A673 (cell line): ENCODE measurements around the gene EFNA2. TPM values are rescaled to one million over a fixed set of nuclear protein-coding genes. Genes with fewer than 3 reads are reported as not detected.

Experiments used
- BruUV-seq: library from RNA; stranded (reverse); fragments of 400-500 nt; replicated peaks from 2 replicates; lab custom pipeline; 2021; lab: Mats Ljungman, UMichigan
- CTCF ChIA-PET: fragments of 300-600 bp; sonication (Branson Sonifier 250); formaldehyde crosslinking; loops from one replicate; lab custom pipeline; 2022; ENCODE audit warnings: antibody characterized with exemption; lab: Charles Lee
- POLR2A ChIA-PET: fragments of 300-600 bp; sonication (Branson Sonifier 250); formaldehyde crosslinking; loops from one replicate; lab custom pipeline; 2022; ENCODE audit warnings: antibody characterized with exemption; ENCODE audit not compliant: low non-redundant PET; lab: Charles Lee
- DNase-seq: peaks from one replicate; pipeline ENCODE4 v3.0.0-alpha.2; 2015; ENCODE audit warnings: low spot score
- H3K27ac ChIP-seq: fragments of 200-600 bp; sonication (generic); 2 replicates; pipeline ENCODE4 v1.5.1; 2016; ENCODE audit warnings: mixed run types, low read depth, mild to moderate bottlenecking, mixed read lengths, antibody characterized with exemption, low read length; ENCODE audit not compliant: poor library complexity, severe bottlenecking
- H3K27me3 ChIP-seq: fragments of 200-600 bp; sonication (generic); replicated peaks from 2 replicates; pipeline ENCODE4 v1.6.1; 2017; ENCODE audit warnings: mixed run types, low read depth, mild to moderate bottlenecking, mixed read lengths, antibody characterized with exemption, low read length; ENCODE audit not compliant: insufficient read depth, poor library complexity
- H3K36me3 ChIP-seq: fragments of 200-600 bp; sonication (generic); 2 replicates; pipeline ENCODE4 v1.6.1; 2016; ENCODE audit warnings: mixed run types, mild to moderate bottlenecking, mixed read lengths, antibody characterized with exemption, low read length; ENCODE audit not compliant: insufficient read depth, poor library complexity, severe bottlenecking
- H3K4me1 ChIP-seq: fragments of 200-600 bp; sonication (generic); 2 replicates; pipeline ENCODE4 v1.6.1; 2017; ENCODE audit warnings: mixed run types, mild to moderate bottlenecking, mixed read lengths, antibody characterized with exemption, low read length; ENCODE audit not compliant: insufficient read depth, poor library complexity, severe bottlenecking
- H3K4me3 ChIP-seq: fragments of 200-600 bp; sonication (generic); 2 replicates; pipeline ENCODE4 v1.5.1; 2016; ENCODE audit warnings: low read depth, mixed run types, mild to moderate bottlenecking, mixed read lengths, low read length; ENCODE audit not compliant: poor library complexity, severe bottlenecking
- H3K9me3 ChIP-seq: fragments of 200-600 bp; sonication (generic); 2 replicates; pipeline ENCODE4 v1.6.1; 2016; ENCODE audit warnings: mixed run types, low read depth, mild to moderate bottlenecking, mixed read lengths, antibody characterized with exemption, low read length; ENCODE audit not compliant: poor library complexity, severe bottlenecking
- CTCF ChIP-seq: fragments of 300-800, 200-600 bp; sonication (generic); conservative IDR thresholded peaks from 2 replicates; pipeline ENCODE4 v1.5.1; 2017; ENCODE audit warnings: low read depth, mild to moderate bottlenecking, antibody characterized with exemption, low read length, moderate library complexity, mixed read lengths
- EZH2 ChIP-seq: fragments of 200-600 bp; sonication (generic); IDR thresholded peaks from 2 replicates; pipeline ENCODE4 v1.6.1; 2017; ENCODE audit warnings: borderline replicate concordance, low read depth, mild to moderate bottlenecking, mixed read lengths, antibody characterized with exemption, low read length; ENCODE audit not compliant: poor library complexity, severe bottlenecking
- intact Hi-C: fragments of 100-400 bp; cut with micrococcal nuclease; formaldehyde crosslinking; loops from one replicate; pipeline ENCODE4 v1.10.0; 2022; ENCODE audit not compliant: unreplicated experiment
- total RNA-seq: library from RNA; stranded (reverse); gene quantifications from 2 replicates; pipeline ENCODE4 v1.2.3, GENCODE V29; 2021

Gene EFNA2
- total RNA-seq, 1 experiment from 2014 or later, result 0.64 TPM

GRCh38 chr19:1336079-1336684, 50.5 kb downstream of the EFNA2 start:
- no peak overlapping the region for H3K4me3 ChIP-seq
- BruUV-seq, result no TSS peak
- no peaks in the 10 kb centered on the region for H3K9me3 ChIP-seq
- POLR2A ChIA-PET, result no interaction called here
- TF ChIP-seq CTCF (no peak), EZH2 (no peak)
- peaks cover 9% of the 10 kb centered on the region for H3K4me1 ChIP-seq
- CTCF ChIA-PET, result no interaction called here
- intact Hi-C loops, result no loop called here
- H3K27ac ChIP-seq, result no peak overlapping the region
- DNase-seq, result no peak
- no peaks in the 10 kb centered on the region for H3K36me3 ChIP-seq
- no peaks in the 10 kb centered on the region for H3K27me3 ChIP-seq

GRCh38 chr19:1340681-1341469, 55.2 kb downstream of the EFNA2 start:
- CTCF ChIA-PET, result no interaction called here
- BruUV-seq, result no TSS peak

GRCh38 chr19:1343041-1343440, 57.4 kb downstream of the EFNA2 start:
- POLR2A ChIA-PET, result interaction anchor here (0.7 kb wide), 1 partner anchor 28 kb away, joined by 3 read pairs; no protein-coding TSS in a partner anchor
- Histone ChIP-seq H3K27me3 (no peaks in the 10 kb centered on the region), H3K36me3 (no peaks in the 10 kb centered on the region), H3K4me3 (no peak overlapping the region), H3K27ac (no peak overlapping the region), H3K9me3 (no peaks in the 10 kb centered on the region), H3K4me1 (no peaks in the 10 kb centered on the region)
- intact Hi-C loops, result no loop called here
- CTCF ChIA-PET, result no interaction called here
- TF ChIP-seq EZH2, result no peak
- no peak for TF ChIP-seq CTCF
- no TSS peak for BruUV-seq
- no peak for DNase-seq

More at GRCh38 chr19:1340681-1341469, 55.2 kb downstream of the EFNA2 start:
- Histone ChIP-seq H3K4me1 (no peaks in the 10 kb centered on the region), H3K4me3 (no peak overlapping the region), H3K27me3 (no peaks in the 10 kb centered on the region), H3K27ac (no peak overlapping the region), H3K36me3 (no peaks in the 10 kb centered on the region), H3K9me3 (no peaks in the 10 kb centered on the region)
- POLR2A ChIA-PET, result no interaction called here
- TF ChIP-seq CTCF, result no peak
- TF ChIP-seq EZH2, result no peak
- DNase-seq, result no peak
- intact Hi-C loops, result no loop called here
